Adrenal gland (tissue), 5 donors: ENCODE results near the gene PHLDB1.

Source experiments
- CTCF ChIP-seq, 6 experiments: fragments of 450-650 bp in 4 of 6; fragments of 200-600 bp in 2 of 6; sonication (generic) in 1 of 6; IDR thresholded peaks; 1 replicate in 5 of 6; 2 replicates in 1 of 6; pipeline versions ENCODE4 v1.5.1 to v1.8.0; 2016 to 2021; ENCODE audit warnings: antibody characterized with exemption in 6 of 6, mild to moderate bottlenecking in 2 of 6, moderate library complexity in 1 of 6
- POLR2A ChIP-seq, 2 donors: fragments of 450-650 bp; IDR thresholded peaks; one replicate each; pipeline ENCODE4 v1.6.1; 2017; ENCODE audit warnings: antibody characterized with exemption in 2 of 2, mild to moderate bottlenecking in 2 of 2, moderate library complexity in 1 of 2
- donor health status: DM: no; HTN: no; CAD: no.

DNA sequence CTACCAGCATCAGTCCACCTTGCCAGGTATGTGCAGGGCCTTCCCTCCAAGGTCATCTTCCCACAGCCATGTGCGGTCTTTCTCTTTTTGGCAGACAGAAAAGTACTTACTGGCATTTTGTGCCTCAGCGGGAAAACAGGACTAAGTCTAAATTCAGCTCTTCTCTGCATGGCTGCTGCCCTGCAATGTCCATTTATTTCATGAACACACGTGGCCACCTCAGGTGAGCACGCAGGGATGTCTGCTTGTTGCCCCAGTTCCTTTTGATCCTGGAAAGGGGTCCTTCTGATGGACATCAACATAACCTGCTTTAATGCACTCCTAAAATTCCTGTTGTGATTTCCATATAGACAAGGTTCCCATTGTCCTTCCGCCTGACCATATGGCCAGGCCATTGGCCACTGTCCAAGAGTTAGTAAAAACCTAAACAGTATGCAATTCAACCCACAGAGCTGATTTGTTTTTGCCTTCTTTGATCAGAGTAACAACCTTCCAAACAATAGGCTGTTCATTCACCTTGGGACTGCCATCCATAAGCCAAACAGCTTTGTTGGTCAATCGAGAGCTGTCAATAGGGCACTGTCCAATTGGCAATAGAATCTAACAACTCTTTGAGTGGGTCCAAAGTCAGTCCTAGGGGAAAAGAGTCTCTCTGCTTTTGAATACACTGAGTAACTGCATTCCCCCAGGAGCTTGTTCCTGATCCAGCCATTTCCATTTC, 66.1 kb downstream of the PHLDB1 start:
- TF ChIP-seq POLR2A (IDR thresholded peaks at IDR 0.05) (no peak), CTCF (IDR thresholded peaks at IDR 0.05) (no peak)
